Liver (tissue), 9 donors: ENCODE measurements around the gene ETF1. TPM values are rescaled to one million over a fixed set of nuclear protein-coding genes. Genes with fewer than 3 reads are reported as not detected.

Experiments
- DNase-seq: peaks from one replicate; pipeline ENCODE4 v3.0.0-alpha.2; 2017; ENCODE audit warnings: low spot score
- H3K27ac ChIP-seq, 2 donors: one replicate each; pipeline ENCODE4 v1.7.0; 2013; ENCODE audit warnings: inconsistent platforms in 2 of 2, low read length in 2 of 2, control low read depth in 1 of 2, low read depth in 1 of 2, mild to moderate bottlenecking in 1 of 2
- H3K27me3 ChIP-seq, 4 donors: one replicate each; pipeline versions ENCODE4 v1.6.1 to v1.7.0; 2013; ENCODE audit warnings: low read length in 3 of 4, inconsistent platforms in 1 of 4, mild to moderate bottlenecking in 1 of 4, moderate library complexity in 1 of 4; ENCODE audit not compliant: control insufficient read depth in 4 of 4, insufficient read depth in 4 of 4
- H3K36me3 ChIP-seq, 4 donors: one replicate each; pipeline versions ENCODE4 v1.6.1 to v1.7.0; 2013; ENCODE audit warnings: low read length in 3 of 4, mild to moderate bottlenecking in 3 of 4, low read depth in 1 of 4, moderate library complexity in 1 of 4; ENCODE audit not compliant: control insufficient read depth in 4 of 4, insufficient read depth in 3 of 4
- H3K4me1 ChIP-seq, 4 donors: one replicate each; pipeline versions ENCODE4 v1.6.1 to v1.7.0; 2013; ENCODE audit warnings: low read length in 3 of 4, mild to moderate bottlenecking in 3 of 4, moderate library complexity in 1 of 4; ENCODE audit not compliant: control insufficient read depth in 4 of 4, insufficient read depth in 4 of 4
- H3K4me3 ChIP-seq, 3 donors: one replicate each; pipeline versions ENCODE4 v1.6.1 to v1.7.0; 2013; ENCODE audit warnings: low read length in 3 of 3, control low read depth in 1 of 3, low read depth in 1 of 3, mild to moderate bottlenecking in 1 of 3
- H3K9ac ChIP-seq, 2 donors: one replicate each; pipeline ENCODE4 v1.7.0; 2013; ENCODE audit warnings: low read length in 2 of 2, mild to moderate bottlenecking in 2 of 2, moderate library complexity in 2 of 2, control low read depth in 1 of 2, low read depth in 1 of 2
- H3K9me3 ChIP-seq, 4 donors: one replicate each; pipeline versions ENCODE4 v1.6.1 to v1.7.0; 2013; ENCODE audit warnings: low read length in 3 of 4; ENCODE audit not compliant: control insufficient read depth in 4 of 4
- ATF3 ChIP-seq: IDR thresholded peaks from 2 replicates; pipeline ENCODE4 v1.6.1; 2016; ENCODE audit warnings: antibody characterized with exemption
- CTCF ChIP-seq: fragments of 150-350 bp; IDR thresholded peaks from 2 replicates; pipeline ENCODE4 v1.5.1; 2017; ENCODE audit warnings: improper control_type of control experiment, low read depth, low read length; ENCODE audit not compliant: missing input control
- EGR1 ChIP-seq, 2 donors: IDR thresholded peaks; 2 replicates each; pipeline ENCODE4 v1.6.1; 2016 to 2018; ENCODE audit warnings: antibody characterized with exemption in 2 of 2, low read depth in 2 of 2
- FOXA1 ChIP-seq: IDR thresholded peaks from 2 replicates; pipeline ENCODE4 v1.6.1; 2016; ENCODE audit warnings: antibody characterized with exemption
- FOXA2 ChIP-seq: IDR thresholded peaks from 2 replicates; pipeline ENCODE4 v1.6.1; 2016; ENCODE audit warnings: antibody characterized with exemption
- HNF4A ChIP-seq, 2 donors: conservative IDR thresholded peaks; 2 replicates each; pipeline ENCODE4 v1.6.1; 2016; ENCODE audit warnings: antibody characterized with exemption in 2 of 2, mild to moderate bottlenecking in 2 of 2
- JUND ChIP-seq, 2 donors: IDR thresholded peaks; 2 replicates each; pipeline ENCODE4 v1.6.1; 2016; ENCODE audit warnings: antibody characterized with exemption in 2 of 2
- MAX ChIP-seq: IDR thresholded peaks from 2 replicates; pipeline ENCODE4 v1.6.1; 2016; ENCODE audit warnings: antibody characterized with exemption
- NR2F2 ChIP-seq: IDR thresholded peaks from 2 replicates; pipeline ENCODE4 v1.6.1; 2016; ENCODE audit warnings: antibody characterized with exemption
- RAD21 ChIP-seq, 2 donors: IDR thresholded peaks; 2 replicates each; pipeline ENCODE4 v1.6.1; 2016; ENCODE audit warnings: antibody characterized with exemption in 2 of 2, mild to moderate bottlenecking in 2 of 2
- RXRA ChIP-seq, 2 donors: IDR thresholded peaks; 2 replicates each; pipeline ENCODE4 v1.6.1; 2017 to 2018; ENCODE audit warnings: antibody characterized with exemption in 2 of 2, mild to moderate bottlenecking in 1 of 2
- SP1 ChIP-seq: IDR thresholded peaks from 2 replicates; pipeline ENCODE4 v1.6.1; 2018; ENCODE audit warnings: antibody characterized with exemption, mild to moderate bottlenecking
- TAF1 ChIP-seq: conservative IDR thresholded peaks from 2 replicates; pipeline ENCODE4 v1.6.1; 2016; ENCODE audit warnings: antibody characterized with exemption, mild to moderate bottlenecking
- YY1 ChIP-seq: IDR thresholded peaks from 2 replicates; pipeline ENCODE4 v1.6.1; 2016; ENCODE audit warnings: antibody characterized with exemption, mild to moderate bottlenecking
- ZBTB33 ChIP-seq: IDR thresholded peaks from 2 replicates; pipeline ENCODE4 v1.6.1; 2016; ENCODE audit warnings: antibody characterized with exemption
- WGBS: extraction: QIAGEN DNeasy Blood & Tissue Kit; methylation state at CpG from one replicate; pipeline ENCODE4 v1.1.7; 2013; 5-methylcytosine and 5-hydroxymethylcytosine counted together
- polyA plus RNA-seq, 2 donors: library from polyadenylated mRNA; stranded (reverse) in 1 of 2; unstranded in 1 of 2; fragments of 200-250 nt in 1 of 2; fragments of >200 nt in 1 of 2; fragmentation: Nextera tagmentation in 1 of 2; extraction: Ambion mirVana in 1 of 2; gene quantifications; one replicate each; pipeline versions ENCODE4 v1.2.1 to v1.2.3, GENCODE V29; 2013 to 2015
- total RNA-seq, 2 donors: library from RNA; depleted of rRNA; stranded (reverse); fragments of >200 nt; gene quantifications; one replicate each; pipeline ENCODE4 v1.2.3, GENCODE V29; 2014
- TF ChIP-seq, protein P1 (sequence below): IDR thresholded peaks from 2 replicates; pipeline ENCODE4 v1.6.1; 2016; ENCODE audit warnings: antibody characterized with exemption, mild to moderate bottlenecking
- donor health status: healthy.
- donor health status: healthy.
- donor health status: healthy.
- donor health status: healthy.
- donor health status: healthy.

The ETF1 gene
- total and polyA plus RNA-seq, 4 donors = 21.7 to 39.7 (median 31.1) TPM

DNA sequence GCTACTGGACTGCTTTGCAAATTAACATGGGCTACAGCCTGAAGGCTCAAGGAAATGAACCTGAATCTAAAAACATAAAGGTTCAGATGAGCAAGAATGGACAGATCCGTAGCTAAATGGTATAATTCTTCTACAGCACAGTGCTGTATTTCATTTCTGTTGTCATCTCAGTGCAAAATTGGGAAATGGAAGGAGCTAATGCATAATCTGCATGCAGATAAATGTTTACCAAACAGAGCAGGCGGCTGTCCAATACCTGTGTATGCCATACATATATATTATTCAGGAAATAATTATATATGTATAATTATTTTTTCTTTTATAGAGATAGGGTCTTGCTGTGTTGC lies 36.5 kb upstream of the ETF1 start:
- DNase-seq = no peak
- peak overlapping the region in 1 of 2 donors; percentile 56 for H3K9ac ChIP-seq
- no peaks in the 10 kb centered on the region for H3K27me3 ChIP-seq
- no peaks in the 10 kb centered on the region for H3K36me3 ChIP-seq
- no peak overlapping the region for H3K27ac ChIP-seq
- TF ChIP-seq JUND (IDR thresholded peaks at IDR 0.05) (no peak), EGR1 (IDR thresholded peaks at IDR 0.05; ENCODE audit: low read depth in 2 of 2) (no peak), ZBTB33 (no peak)
- WGBS = 45% methylated on average over 2 of the region's 2 CpGs
- no peak overlapping the region for H3K4me3 ChIP-seq
- no peaks in the 10 kb centered on the region for H3K9me3 ChIP-seq
- peaks cover 0 to 15% (median 10%) of the 10 kb centered on the region in 4 donors for H3K4me1 ChIP-seq

GRCh38 chr5:138577452-138577851 lies 34.4 kb upstream of the ETF1 start:
- peaks cover 3 to 12% (median 5%) of the 10 kb centered on the region in 4 donors for H3K4me1 ChIP-seq
- TF ChIP-seq FOXA2 = no peak
- TF ChIP-seq ATF3 = no peak
- TF ChIP-seq JUND (IDR thresholded peaks at IDR 0.05) = no peak
- TF ChIP-seq RXRA (IDR thresholded peaks at IDR 0.05) = no peak
- TF ChIP-seq FOXA1 = no peak
- TF ChIP-seq NR2F2 = no peak
- TF ChIP-seq EGR1 (IDR thresholded peaks at IDR 0.05; ENCODE audit: low read depth in 2 of 2) = no peak
- peaks cover 4 to 7% (median 6%) of the 10 kb centered on the region in 4 donors for H3K36me3 ChIP-seq
- whole genome bisulfite sequencing = 97% methylated on average over 17 of the region's 17 CpGs
- H3K9me3 ChIP-seq = no peaks in the 10 kb centered on the region
- H3K9ac ChIP-seq = no peak overlapping the region
- no peak overlapping the region for H3K4me3 ChIP-seq
- no peak for DNase-seq
- no peak overlapping the region for H3K27ac ChIP-seq
- H3K27me3 ChIP-seq = no peaks in the 10 kb centered on the region

DNA sequence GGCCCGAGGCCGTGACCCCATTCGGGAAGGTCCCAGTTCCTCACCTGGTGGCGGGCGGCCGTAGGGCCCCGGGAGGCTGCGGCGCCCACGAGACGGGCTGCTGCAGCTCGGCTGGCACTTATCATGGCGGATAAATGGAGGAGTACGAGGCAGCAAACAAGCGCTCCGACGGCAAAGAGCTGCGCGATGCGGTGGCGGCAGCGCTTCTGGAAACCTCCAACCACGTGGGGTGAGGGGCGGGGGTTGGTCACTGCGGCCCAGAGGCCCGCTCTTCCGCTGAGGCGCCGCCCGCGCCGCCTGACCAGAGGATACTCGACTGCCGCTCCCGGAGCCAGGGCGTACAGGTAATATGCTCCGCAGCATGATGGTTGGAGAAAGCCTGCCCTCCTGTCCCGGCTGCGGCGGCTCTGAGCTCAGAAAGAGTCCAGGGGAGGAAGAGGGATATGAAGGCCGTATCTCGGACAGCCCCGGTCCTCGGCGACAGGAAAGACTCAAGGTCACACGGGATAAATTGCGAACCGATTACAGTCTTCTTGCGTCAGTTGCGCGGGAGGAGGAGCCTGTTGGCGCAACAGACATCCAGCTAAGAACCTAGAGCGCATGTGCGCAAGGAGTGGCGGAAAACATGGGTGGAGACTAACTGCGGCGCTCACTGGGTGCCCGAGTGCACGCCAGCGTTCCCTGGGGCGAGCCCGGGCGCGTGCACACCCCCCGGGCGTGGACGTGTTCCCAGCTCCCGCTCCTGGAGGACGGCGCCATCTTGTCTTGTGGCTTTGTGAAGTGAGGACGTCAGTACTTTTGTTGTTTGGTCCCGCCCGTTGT lies 32.4 kb upstream of the ETF1 start, which contains the start of gene HSPA9:
Gene HSPA9 (minus strand): TSS at position 208 of the 822 bp plus-strand sequence. CDS start 83 bp downstream, at position 125.
- peaks cover 3 to 27% (median 10%) of the 10 kb centered on the region in 4 donors for H3K4me1 ChIP-seq
- peak within 1 kb of the TSS; percentile 97 to 100 for H3K27ac ChIP-seq
- H3K4me3 ChIP-seq = peak within 1 kb of the TSS; percentile 82 to 91 (median 89)
- peak within 1 kb of the TSS; percentile 94 to 99 for H3K9ac ChIP-seq
- no peaks in the 10 kb centered on the region for H3K27me3 ChIP-seq
- no peaks in the 10 kb centered on the region for H3K9me3 ChIP-seq
- DNase-seq = peak; percentile 94
- WGBS = under 1% methylated on average over 73 of the region's 73 CpGs
- peaks cover 5 to 24% (median 17%) of the 10 kb centered on the region in 4 donors for H3K36me3 ChIP-seq
- TF ChIP-seq YY1 = peak; percentile 99
- peak in 1 of 2 donors; percentile 26 for TF ChIP-seq RAD21 (IDR thresholded peaks at IDR 0.05)
- TF ChIP-seq HNF4A (conservative IDR thresholded peaks at IDR 0.05) = peak in 1 of 2 donors; percentile 44
- no peak for TF ChIP-seq FOXA1
- TF ChIP-seq, protein P1, sequence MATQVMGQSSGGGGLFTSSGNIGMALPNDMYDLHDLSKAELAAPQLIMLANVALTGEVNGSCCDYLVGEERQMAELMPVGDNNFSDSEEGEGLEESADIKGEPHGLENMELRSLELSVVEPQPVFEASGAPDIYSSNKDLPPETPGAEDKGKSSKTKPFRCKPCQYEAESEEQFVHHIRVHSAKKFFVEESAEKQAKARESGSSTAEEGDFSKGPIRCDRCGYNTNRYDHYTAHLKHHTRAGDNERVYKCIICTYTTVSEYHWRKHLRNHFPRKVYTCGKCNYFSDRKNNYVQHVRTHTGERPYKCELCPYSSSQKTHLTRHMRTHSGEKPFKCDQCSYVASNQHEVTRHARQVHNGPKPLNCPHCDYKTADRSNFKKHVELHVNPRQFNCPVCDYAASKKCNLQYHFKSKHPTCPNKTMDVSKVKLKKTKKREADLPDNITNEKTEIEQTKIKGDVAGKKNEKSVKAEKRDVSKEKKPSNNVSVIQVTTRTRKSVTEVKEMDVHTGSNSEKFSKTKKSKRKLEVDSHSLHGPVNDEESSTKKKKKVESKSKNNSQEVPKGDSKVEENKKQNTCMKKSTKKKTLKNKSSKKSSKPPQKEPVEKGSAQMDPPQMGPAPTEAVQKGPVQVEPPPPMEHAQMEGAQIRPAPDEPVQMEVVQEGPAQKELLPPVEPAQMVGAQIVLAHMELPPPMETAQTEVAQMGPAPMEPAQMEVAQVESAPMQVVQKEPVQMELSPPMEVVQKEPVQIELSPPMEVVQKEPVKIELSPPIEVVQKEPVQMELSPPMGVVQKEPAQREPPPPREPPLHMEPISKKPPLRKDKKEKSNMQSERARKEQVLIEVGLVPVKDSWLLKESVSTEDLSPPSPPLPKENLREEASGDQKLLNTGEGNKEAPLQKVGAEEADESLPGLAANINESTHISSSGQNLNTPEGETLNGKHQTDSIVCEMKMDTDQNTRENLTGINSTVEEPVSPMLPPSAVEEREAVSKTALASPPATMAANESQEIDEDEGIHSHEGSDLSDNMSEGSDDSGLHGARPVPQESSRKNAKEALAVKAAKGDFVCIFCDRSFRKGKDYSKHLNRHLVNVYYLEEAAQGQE = peak; percentile 89
- peak; percentile 65 to 66 for TF ChIP-seq EGR1 (IDR thresholded peaks at IDR 0.05; ENCODE audit: low read depth in 2 of 2)
- TF ChIP-seq ZBTB33 = peak; percentile 92
- TF ChIP-seq MAX = peak; percentile 77
- TF ChIP-seq RXRA (IDR thresholded peaks at IDR 0.05) = peak in 1 of 2 donors; percentile 56
- TF ChIP-seq TAF1 = peak; percentile 42
- no peak for TF ChIP-seq FOXA2
- TF ChIP-seq CTCF = no peak
- TF ChIP-seq NR2F2 = peak; percentile 79
- TF ChIP-seq SP1 = peak; percentile 85
